Nephron (organoid): ENCODE measurements around the gene PLB1.

Source experiments
- H3K27ac Mint-ChIP-seq, 3 experiments: 2 replicates each; pipeline ENCODE4 v1.8.0; 2020; ENCODE audit warnings: mixed read lengths in 3 of 3, mild to moderate bottlenecking in 2 of 3, moderate library complexity in 1 of 3
- H3K27me3 Mint-ChIP-seq: 2 replicates; pipeline ENCODE4 v1.8.0; 2021; ENCODE audit warnings: low read depth, mild to moderate bottlenecking, moderate library complexity, mixed read lengths
- H3K36me3 Mint-ChIP-seq: 2 replicates; pipeline ENCODE4 v1.8.0; 2020; ENCODE audit warnings: low read depth, mixed read lengths
- H3K4me1 Mint-ChIP-seq: 2 replicates; pipeline ENCODE4 v1.8.0; 2020; ENCODE audit warnings: mixed read lengths
- H3K4me3 Mint-ChIP-seq, 3 experiments: 2 replicates each; pipeline ENCODE4 v1.8.0; 2020; ENCODE audit warnings: mild to moderate bottlenecking in 3 of 3, mixed read lengths in 3 of 3, moderate library complexity in 2 of 3
- H3K9me3 Mint-ChIP-seq: 2 replicates; pipeline ENCODE4 v1.8.0; 2020; ENCODE audit warnings: mixed read lengths
- TF ChIP-seq, protein P1 (sequence below), 3 experiments: fragments of 200-600 bp; sonication (generic); IDR thresholded peaks; one replicate each; pipeline ENCODE4 v1.5.0; 2021; ENCODE audit warnings: antibody characterized with exemption in 3 of 3; ENCODE audit not compliant: unreplicated experiment in 3 of 3

Gene PLB1

DNA sequence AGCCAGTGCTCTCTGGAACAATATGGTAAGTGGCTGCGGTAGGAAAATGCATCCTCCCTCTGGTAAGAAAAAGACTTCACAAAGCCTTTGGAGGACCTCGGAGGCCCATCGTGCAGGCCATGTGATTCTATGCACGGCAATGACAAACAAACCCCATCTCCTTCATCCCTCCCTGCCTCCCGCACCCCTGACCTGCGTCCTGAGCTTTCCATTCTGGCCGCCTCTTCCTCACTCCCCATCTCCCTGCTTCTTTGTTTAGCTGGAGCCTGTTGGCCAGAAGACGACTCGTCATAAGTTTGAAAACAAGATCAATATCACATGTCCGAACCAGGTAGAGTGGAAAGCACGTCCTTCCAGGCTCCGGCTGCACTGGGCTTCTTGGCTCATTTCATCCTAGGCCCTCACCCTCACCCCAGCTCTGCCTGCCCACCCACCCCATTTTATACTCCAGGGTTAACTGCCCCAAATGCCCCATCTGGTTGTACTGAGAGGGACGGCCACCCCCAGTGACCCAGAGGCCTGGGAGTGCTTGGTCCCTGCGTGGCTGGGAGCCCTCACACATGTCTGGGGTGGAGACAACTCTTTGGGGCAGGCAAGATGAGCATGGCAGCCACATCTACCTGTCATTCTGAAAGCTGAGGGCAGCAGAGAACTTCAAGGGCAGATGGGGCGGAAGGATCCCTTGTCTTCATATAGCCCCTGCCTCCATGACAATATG is 94.0 kb downstream of the PLB1 start:
- TF ChIP-seq, protein P1, sequence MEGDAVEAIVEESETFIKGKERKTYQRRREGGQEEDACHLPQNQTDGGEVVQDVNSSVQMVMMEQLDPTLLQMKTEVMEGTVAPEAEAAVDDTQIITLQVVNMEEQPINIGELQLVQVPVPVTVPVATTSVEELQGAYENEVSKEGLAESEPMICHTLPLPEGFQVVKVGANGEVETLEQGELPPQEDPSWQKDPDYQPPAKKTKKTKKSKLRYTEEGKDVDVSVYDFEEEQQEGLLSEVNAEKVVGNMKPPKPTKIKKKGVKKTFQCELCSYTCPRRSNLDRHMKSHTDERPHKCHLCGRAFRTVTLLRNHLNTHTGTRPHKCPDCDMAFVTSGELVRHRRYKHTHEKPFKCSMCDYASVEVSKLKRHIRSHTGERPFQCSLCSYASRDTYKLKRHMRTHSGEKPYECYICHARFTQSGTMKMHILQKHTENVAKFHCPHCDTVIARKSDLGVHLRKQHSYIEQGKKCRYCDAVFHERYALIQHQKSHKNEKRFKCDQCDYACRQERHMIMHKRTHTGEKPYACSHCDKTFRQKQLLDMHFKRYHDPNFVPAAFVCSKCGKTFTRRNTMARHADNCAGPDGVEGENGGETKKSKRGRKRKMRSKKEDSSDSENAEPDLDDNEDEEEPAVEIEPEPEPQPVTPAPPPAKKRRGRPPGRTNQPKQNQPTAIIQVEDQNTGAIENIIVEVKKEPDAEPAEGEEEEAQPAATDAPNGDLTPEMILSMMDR (IDR thresholded peaks at IDR 0.05; ENCODE audit: unreplicated experiment in 3 of 3): no peak
- Mint-ChIP-seq H3K4me1 (peaks cover 32% of the 10 kb centered on the region), H3K9me3 (no peaks in the 10 kb centered on the region), H3K36me3 (no peaks in the 10 kb centered on the region), H3K4me3 (no peak overlapping the region), H3K27ac (no peak overlapping the region), H3K27me3 (peaks cover 14% of the 10 kb centered on the region)

DNA sequence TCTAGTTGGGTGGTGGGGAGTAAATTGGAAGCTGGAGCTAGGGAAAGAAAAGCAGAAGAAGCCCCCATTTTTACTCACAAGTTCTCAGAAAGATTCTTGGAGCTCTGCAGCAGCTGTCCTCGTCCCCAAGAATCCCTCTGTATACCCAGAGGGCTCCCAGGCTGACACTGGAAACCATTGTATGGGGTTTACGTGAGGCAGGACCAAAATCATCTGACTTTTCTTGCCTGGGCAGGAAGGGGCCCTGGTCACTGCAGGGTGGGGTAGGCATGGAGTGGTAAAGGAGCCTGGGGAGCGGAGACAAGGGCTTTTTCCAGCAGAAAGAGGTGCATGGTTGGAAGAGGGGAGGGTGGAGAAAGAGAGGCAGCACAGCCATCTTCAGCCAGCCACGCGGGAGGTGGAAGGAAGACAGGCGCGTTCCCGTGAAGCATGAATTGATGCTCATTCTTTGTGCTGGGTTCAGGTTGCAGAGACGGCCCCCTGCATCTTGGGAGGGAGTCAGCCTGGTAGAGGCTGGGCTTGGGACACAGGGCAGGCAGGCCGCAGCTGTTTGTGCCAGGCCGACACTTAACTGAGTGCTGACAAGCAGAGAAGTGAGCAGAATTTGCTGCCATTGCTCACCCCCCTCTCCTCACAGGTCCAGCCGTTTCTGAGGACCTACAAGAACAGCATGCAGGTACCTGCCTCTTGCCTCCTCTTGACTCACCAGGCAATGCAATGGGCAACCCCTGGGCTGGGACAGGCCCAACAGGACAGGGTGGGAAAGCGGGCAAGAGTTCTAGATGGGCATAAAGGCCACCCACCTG is 94.8 kb downstream of the PLB1 start:
- Mint-ChIP-seq H3K4me3 (no peak overlapping the region), H3K27me3 (peaks cover 14% of the 10 kb centered on the region), H3K9me3 (no peaks in the 10 kb centered on the region), H3K27ac (no peak overlapping the region), H3K4me1 (peaks cover 33% of the 10 kb centered on the region), H3K36me3 (no peaks in the 10 kb centered on the region)
- TF ChIP-seq, protein P1 (IDR thresholded peaks at IDR 0.05; ENCODE audit: unreplicated experiment in 3 of 3): no peak

DNA sequence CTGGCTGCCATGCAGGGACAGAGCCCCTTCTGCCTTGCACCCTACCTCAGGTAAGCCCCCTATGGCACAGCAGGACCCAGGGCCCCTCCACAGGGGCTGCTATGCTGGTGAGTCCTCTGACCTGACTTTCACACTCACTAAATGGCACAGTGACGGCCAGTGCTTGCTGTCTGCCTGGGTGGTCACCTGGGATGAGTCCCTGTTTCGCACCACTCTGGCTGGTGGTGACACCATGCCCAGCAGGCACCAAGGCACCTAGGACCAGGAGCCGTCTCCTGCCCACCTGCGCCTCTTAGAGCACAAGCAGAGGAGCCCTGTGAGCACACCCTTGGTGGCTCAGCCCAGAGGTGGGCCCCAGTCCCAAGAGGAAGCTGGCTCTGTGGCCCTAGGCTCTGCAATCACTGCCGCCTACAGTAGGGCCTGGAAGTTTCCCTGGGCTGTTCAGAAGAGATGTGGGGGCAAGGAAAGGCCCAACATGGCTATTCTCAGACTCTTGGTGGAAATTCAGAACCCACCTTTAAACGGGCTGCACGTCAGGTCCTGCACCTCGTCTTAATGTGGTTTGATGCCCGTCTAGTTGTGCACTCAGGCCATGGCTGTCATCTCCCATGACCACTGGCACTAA is 96.0 kb downstream of the PLB1 start:
- H3K27me3 Mint-ChIP-seq: peaks cover 14% of the 10 kb centered on the region
- H3K4me1 Mint-ChIP-seq: peaks cover 33% of the 10 kb centered on the region
- H3K9me3 Mint-ChIP-seq: no peaks in the 10 kb centered on the region
- TF ChIP-seq, protein P1 (IDR thresholded peaks at IDR 0.05; ENCODE audit: unreplicated experiment in 3 of 3): no peak
- H3K36me3 Mint-ChIP-seq: no peaks in the 10 kb centered on the region
- H3K27ac Mint-ChIP-seq: no peak overlapping the region
- no peak overlapping the region for H3K4me3 Mint-ChIP-seq

DNA sequence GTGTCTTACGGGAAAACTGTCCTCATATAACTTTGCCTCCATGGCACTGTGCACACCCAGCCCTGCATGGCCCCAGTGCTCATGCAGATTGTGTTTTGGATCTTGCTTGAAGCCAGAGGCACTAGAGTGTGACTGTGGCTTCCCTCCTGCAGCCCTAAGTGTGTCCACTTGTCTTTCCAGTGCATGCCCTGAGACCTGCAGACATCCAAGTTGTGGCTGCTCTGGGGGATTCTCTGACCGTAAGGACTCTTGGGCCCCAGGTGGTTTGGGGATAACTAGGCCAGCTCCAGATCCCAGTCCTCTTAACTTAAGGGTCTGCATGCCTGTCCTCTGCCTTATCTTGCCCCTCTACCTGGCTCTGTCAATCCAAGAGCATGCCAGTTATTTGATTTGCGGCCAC is 96.6 kb downstream of the PLB1 start:
- Mint-ChIP-seq H3K9me3 (no peaks in the 10 kb centered on the region), H3K4me3 (no peak overlapping the region), H3K27ac (no peak overlapping the region), H3K27me3 (peaks cover 11% of the 10 kb centered on the region), H3K4me1 (peaks cover 33% of the 10 kb centered on the region), H3K36me3 (no peaks in the 10 kb centered on the region)
- TF ChIP-seq, protein P1 (IDR thresholded peaks at IDR 0.05; ENCODE audit: unreplicated experiment in 3 of 3): no peak

DNA sequence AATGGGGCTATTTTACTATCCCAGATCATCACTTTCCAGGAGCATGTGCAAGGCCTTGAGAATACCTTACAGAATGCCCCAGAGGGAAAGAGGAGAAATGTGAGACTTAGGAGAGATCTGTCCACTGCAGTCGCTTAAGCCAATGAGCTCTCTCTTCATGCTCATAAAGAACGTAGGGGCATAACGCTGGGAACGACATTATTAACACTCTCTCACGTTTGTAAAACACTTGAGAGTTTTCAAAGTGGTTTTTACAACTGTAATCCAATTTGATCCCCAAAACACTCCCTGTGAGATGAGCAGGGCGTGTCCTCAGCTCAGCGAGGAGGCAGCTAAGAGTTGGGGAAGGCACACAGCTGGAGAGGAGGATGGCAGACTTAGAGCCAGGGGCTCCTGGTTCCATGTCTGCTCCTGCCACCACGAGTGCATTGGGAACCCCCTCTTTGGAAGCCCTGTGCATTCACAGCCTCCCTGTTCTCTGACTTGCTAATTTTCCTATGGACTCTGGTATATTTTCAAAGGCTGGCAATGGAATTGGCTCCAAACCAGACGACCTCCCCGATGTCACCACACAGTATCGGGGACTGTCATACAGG is 97.4 kb downstream of the PLB1 start:
- Mint-ChIP-seq H3K27ac (peak overlapping the region in 1 of 3 experiments; percentile 33), H3K27me3 (peaks cover 11% of the 10 kb centered on the region), H3K4me1 (peaks cover 33% of the 10 kb centered on the region), H3K4me3 (no peak overlapping the region), H3K9me3 (no peaks in the 10 kb centered on the region), H3K36me3 (no peaks in the 10 kb centered on the region)
- TF ChIP-seq, protein P1 (IDR thresholded peaks at IDR 0.05; ENCODE audit: unreplicated experiment in 3 of 3): no peak
